GM19397 (cell line): ENCODE data around the gene MMEL1.
"Not testable (repeated sequence)": the region's sequence is repeated elsewhere in the genome, so short reads cannot be mapped to it uniquely, and the experiment has no call there.

Experiments
- ATAC-seq: cut with Tn5 transposase; IDR thresholded peaks from one replicate; pipeline ENCODE4 v1.9.1; 2021; ENCODE audit warnings: mild to moderate bottlenecking, moderate library complexity; ENCODE audit not compliant: unreplicated experiment

Gene MMEL1

GRCh38 chr1:2632561-2633361 is at the start of gene MMEL1:
MMEL1 (minus strand) TSS chr1:2633016; CDS start chr1:2629484, 3,532 bp downstream.
- no peak for ATAC-seq

DNA sequence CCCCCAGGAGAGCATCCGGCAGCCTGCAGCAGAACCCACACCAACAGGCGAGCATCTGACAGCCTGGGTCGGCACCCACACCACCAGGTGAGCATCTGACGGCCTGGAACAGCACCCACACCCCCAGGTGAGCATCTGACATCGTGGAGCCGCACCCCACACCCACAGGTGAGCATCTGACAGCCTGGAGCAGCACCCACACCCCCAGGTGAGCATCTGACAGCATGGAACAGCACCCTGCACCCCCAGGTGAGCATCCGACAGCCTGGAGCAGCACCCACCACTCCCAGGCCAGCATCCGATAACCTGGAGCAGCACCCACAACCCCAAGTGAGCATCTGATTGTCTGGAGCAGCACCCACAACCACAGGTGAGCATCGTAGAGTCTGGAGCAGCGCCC is 43.9 kb upstream of the MMEL1 start:
- not testable (repeated sequence) for ATAC-seq

DNA sequence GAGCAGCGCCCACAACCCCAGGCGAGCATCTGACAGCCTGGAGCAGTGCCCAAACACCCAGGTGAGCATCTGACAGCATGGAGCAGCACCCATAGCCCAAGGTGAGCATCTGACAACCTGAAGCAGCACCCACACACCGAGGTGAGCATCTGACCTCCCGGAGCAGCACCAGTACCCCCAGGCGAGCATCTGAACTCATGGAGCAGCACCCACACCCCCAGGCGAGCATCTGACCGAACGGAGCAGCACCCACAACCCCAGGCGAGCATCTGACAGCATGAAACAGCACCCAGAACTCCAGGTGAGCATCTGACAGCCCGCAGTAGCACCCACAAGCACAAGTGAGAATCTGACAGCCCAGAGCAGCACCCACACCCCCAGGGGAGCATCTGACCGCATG is 38.8 kb upstream of the MMEL1 start:
- ATAC-seq = not testable (repeated sequence)

GRCh38 chr1:2659806-2660205 is 27.0 kb upstream of the MMEL1 start:
- ATAC-seq = not testable (repeated sequence)

DNA sequence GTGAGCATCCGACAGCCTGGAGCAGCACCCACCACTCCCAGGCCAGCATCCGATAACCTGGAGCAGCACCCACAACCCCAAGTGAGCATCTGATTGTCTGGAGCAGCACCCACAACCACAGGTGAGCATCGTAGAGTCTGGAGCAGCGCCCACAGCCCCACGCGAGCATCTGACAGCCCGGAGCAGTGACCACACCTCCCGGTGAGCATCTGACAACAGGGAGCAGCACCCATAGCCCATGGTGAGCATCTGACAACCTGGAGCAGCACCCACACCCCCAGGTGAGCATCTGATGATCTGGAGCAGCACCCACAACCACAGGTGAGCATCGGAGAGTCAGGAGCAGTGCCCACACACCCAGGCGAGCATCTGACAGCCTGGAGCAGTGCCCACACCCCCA is 25.1 kb upstream of the MMEL1 start:
- ATAC-seq = not testable (repeated sequence)

- not testable (repeated sequence) for ATAC-seq
Measured at GRCh38 chr1:2657124-2657523, 24.3 kb upstream of the MMEL1 start.

- ATAC-seq = not testable (repeated sequence)
Measured at GRCh38 chr1:2655598-2656434, 23.0 kb upstream of the MMEL1 start.

GRCh38 chr1:2654443-2654948 is 21.7 kb upstream of the MMEL1 start:
- not testable (repeated sequence) for ATAC-seq

DNA sequence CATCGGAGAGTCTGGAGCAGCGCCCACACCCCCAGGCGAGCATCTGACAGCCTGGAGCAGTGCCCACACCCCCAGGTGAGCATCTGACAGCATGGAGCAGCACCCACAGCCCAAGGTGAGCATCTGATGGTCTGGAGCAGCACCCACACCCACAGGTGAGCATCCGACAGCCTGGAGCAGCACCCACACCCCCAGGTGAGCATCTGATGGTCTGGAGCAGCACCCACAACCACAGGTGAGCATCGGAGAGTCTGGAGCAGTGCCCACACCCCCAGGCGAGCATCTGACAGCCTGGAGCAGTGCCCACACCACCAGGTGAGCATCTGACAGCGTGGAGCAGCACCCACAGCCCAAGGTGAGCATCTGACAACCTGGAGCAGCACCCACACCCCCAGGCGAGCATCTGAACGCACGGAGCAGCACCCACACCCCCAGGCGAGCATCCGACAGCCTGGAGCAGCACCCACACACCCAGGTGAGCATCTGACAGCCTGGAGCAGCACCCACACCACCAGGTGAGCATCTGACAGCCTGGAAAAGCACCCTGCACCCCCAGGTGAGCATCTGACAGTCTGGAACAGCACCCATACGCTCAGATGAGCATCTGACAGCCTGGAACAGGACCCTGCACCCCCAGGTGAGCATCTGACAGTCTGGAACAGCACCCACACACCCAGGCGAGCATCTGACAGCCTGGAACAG is 21.1 kb upstream of the MMEL1 start:
- not testable (repeated sequence) for ATAC-seq

DNA sequence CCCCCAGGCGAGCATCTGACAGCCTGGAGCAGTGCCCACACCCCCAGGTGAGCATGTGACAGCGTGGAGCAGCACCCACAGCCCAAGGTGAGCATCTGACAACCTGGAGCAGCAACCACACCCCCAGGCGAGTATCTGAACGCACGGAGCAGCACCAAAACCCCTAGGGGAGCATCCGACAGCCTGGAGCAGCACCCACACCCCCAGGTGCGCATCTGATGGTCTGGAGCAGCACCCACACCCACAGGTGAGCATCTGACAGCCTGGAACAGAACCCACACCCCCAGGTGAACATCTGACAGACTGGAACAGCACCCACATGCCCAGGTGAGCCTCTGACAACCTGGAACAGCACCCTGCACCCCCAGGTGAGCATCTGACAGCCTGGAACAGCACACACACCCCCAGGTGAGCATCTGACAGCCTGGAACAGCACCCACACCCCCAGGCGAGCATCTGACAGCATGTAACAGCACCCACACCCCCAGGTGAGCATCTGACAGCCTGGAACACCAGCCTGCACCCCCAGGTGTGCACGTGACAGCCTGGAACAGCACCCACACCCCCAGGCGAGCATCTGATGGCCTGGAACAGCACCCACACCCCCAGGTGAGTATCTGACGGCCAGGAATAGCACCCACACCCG is 20.2 kb upstream of the MMEL1 start:
- ATAC-seq = not testable (repeated sequence)

DNA sequence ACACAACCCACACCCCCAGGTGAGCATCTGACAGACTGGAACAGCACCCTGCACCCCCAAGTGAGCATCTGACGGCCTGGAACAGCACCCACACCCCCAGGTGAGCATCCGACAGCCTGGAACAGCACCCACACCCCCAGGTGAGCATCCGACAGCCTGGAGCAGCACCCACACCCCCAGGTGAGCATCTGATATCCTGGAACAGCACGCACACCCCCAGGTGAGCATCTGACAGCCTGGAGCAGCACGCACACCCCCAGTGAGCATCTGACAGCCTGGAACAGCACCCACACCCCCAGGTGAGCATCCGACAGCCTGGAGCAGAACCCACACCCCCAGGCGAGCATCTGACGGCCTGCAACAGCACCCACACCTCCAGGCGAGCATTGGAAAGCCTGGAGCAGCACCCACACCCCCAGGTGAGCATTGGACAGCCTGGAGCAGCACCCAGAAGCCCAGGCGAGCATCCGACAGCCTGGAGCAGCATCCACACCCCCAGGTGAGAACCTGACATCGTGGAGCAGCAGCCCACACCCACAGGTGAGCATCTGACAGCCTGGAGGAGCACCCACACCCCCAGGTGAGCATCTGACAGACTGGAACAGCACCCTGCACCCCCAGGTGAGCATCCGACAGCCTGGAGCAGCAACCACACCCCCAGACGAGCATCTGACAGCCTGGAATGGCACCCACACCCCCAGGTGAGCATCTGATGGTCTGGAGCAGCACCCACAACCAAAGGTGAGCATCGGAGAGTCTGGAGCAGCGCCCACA is 19.5 kb upstream of the MMEL1 start:
- not testable (repeated sequence) for ATAC-seq

GRCh38 chr1:2650967-2651645 is 18.3 kb upstream of the MMEL1 start:
- no peak for ATAC-seq

DNA sequence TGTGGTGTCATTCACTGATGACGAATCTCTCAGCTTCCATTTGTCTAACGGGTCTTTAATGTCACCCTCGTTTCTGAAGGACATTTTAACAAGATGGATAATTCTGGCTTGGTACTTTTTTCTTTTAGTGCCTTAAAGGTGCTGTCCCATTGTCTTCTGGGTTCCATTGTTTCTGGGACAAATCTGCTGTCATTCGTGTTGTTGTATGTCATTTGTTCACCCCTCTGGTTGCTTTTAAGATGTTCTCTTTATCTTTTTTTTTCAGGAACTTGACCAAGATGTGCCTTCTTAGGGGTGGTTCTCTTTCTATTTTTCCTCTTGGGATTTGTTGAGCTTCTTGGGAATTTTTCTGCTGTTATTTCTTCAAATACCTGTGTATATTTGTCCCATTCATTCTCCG is 14.0 kb upstream of the MMEL1 start:
- no peak for ATAC-seq

- no peak for ATAC-seq
Measured at GRCh38 chr1:2645776-2646175, 13.0 kb upstream of the MMEL1 start.

DNA sequence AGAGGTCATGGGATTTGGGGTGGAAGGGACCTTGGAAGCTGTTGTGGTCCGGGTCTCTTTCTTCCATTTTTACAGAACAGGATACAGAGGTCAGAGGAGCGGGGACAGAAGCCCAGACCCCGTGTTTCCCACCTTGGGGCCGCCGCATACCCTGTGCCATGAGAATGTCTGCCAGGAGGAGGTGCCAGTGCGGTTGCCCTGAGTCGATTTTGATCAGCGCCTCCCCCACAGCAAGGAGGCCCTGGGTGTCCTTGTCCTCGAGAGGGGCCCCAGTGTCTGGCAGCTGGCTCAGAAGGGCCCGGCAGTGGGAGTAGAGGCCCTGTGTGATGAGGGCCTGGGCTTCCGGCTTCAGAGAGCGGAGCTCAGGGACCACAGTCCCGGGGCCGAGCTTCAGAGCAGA is 12.3 kb upstream of the MMEL1 start:
- no peak for ATAC-seq

DNA sequence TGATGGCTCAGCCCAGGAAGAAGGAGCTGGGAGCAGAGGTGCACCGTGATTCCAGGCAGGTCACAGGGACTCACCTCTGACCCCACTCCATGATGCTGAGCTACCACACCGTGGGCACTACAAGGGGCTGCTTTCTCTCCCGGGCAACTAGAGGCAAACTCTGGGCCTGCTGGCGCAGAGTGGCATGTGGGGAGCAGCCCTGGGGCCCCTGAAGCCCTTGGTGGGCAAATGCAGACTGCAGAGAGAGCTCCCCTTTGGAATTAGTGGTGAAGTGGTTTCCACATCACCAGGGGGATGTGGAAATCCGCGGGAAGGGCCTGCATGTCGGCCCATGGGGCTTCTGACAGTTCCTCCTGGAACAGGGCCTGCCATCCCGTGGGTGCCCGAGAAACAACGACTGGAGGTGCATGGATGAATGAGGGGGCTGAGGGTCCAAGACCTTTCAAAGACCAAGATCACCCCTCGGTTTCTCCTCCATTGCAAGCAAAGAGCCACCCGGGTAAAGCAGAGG is 11.8 kb upstream of the MMEL1 start:
- ATAC-seq = no peak

DNA sequence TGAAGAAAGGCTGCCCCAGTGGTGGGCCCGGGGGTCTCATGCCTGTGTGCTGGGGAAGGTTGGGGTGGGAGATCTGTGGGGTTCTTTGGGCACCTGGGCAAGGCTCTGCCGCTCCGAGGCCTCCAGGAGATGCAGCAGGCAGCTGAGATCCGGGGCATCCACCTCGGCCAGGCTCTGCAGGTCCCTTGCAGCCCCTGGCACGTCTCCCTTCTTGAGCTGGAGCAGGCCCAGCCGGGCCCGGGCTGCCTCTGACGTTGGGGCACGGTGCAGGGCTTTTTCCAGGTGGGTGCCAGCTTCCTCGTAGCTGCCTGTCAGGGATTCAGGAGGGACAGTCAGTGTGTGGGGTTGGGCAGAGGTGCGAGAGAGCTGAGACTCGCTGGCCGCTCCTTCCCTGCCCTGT is 11.4 kb upstream of the MMEL1 start:
- no peak for ATAC-seq

DNA sequence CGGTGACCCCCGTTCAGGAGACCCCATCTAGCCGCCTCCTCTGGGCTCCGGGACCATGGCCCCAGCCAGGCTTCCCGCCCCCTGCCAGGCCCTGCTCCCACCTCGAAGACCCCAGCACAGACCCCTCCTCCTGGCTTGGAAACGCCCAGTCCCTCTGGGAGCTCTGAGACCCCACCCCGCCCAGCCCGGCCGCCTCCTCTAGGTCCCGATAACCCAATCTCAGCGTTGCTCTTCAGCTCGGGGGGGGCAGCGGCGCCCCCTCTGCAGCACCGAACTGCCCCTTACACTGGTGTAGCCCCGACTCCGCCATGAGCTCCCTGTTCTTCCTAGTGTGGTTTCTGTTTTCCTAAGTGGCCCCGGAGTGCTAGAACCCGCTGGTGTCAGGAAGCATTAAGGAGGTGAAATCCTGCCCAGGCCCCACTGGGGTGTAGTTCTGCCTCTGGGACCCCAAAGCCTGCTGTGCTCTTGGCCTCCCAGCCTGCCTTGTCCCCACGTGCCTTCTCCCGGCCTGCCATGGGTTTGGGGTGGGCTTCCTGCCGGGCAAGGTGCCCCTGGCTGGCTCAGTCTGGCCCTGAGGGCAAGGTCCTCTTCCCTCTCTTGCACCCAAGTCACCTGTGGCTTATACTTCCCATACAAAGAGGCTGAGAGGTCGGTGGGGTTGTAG is 10.7 kb upstream of the MMEL1 start:
- no peak for ATAC-seq
